A673 (cell line): ENCODE data around the gene EGFL6.

Source experiments
- CTCF ChIP-seq: fragments of 300-800, 200-600 bp; sonication (generic); conservative IDR thresholded peaks from 2 replicates; pipeline ENCODE4 v1.5.1; 2017; ENCODE audit warnings: low read depth, mild to moderate bottlenecking, antibody characterized with exemption, low read length, moderate library complexity, mixed read lengths
- EZH2 ChIP-seq: fragments of 200-600 bp; sonication (generic); IDR thresholded peaks from 2 replicates; pipeline ENCODE4 v1.6.1; 2017; ENCODE audit warnings: borderline replicate concordance, low read depth, mild to moderate bottlenecking, mixed read lengths, antibody characterized with exemption, low read length; ENCODE audit not compliant: poor library complexity, severe bottlenecking

- TF ChIP-seq CTCF (no peak), EZH2 (no peak)
Measured at GRCh38 chrX:13651150-13651549, 81.7 kb downstream of the EGFL6 start.
